Transverse colon (tissue), 4 donors: ENCODE data around the gene GALNT13. TPM values are rescaled to one million over a fixed set of nuclear protein-coding genes. Genes with fewer than 3 reads are reported as not detected.

Experiments
- DNase-seq: peaks from one replicate; pipeline ENCODE4 v3.0.0-alpha.2; 2019
- H3K27ac ChIP-seq, 4 donors: fragments of 200-600 bp; sonication (generic); 2 replicates each; pipeline ENCODE4 v1.5.1; 2016 to 2018; ENCODE audit warnings: inconsistent platforms in 4 of 4
- H3K27me3 ChIP-seq: fragments of 200-600 bp; sonication (generic); 2 replicates; pipeline ENCODE4 v1.5.1; 2017; ENCODE audit warnings: inconsistent platforms
- H3K36me3 ChIP-seq, 4 donors: fragments of 200-600 bp; sonication (generic); 2 replicates each; pipeline ENCODE4 v1.5.1; 2017 to 2019; ENCODE audit warnings: inconsistent platforms in 4 of 4
- H3K4me1 ChIP-seq, 4 donors: fragments of 200-600 bp; sonication (generic); 2 replicates each; pipeline ENCODE4 v1.5.1; 2017 to 2020; ENCODE audit warnings: inconsistent platforms in 4 of 4
- H3K4me3 ChIP-seq, 4 donors: fragments of 200-600 bp; sonication (generic); 1 replicate in 1 of 4; 2 replicates in 3 of 4; pipeline versions ENCODE4 v1.5.1 to v1.6.1; 2017 to 2019; ENCODE audit warnings: inconsistent platforms in 4 of 4
- H3K9me3 ChIP-seq, 2 donors: fragments of 200-600 bp; sonication (generic); 2 replicates each; pipeline ENCODE4 v1.5.1; 2017 to 2019; ENCODE audit warnings: inconsistent platforms in 2 of 2
- EP300 ChIP-seq: sonication (generic); formaldehyde crosslinking; IDR thresholded peaks from one replicate; pipeline ENCODE4 v1.6.1; 2017; ENCODE audit warnings: antibody characterized with exemption, low read depth
- POLR2A ChIP-seq: fragments of 450-650 bp; IDR thresholded peaks from one replicate; pipeline ENCODE4 v1.6.1; 2016; ENCODE audit warnings: antibody characterized with exemption, mild to moderate bottlenecking, moderate library complexity
- POLR2AphosphoS5 ChIP-seq, 3 donors: sonication (generic); formaldehyde crosslinking; IDR thresholded peaks; one replicate each; pipeline ENCODE4 v1.6.1; 2016; ENCODE audit warnings: antibody characterized with exemption in 3 of 3
- WGBS, 2 donors: methylation state at CpG; one replicate each; pipeline ENCODE4 v1.1.5; 2018; ENCODE audit warnings: low coverage in 1 of 2; 5-methylcytosine and 5-hydroxymethylcytosine counted together
- in situ Hi-C, 4 donors: fragments of 200-750 bp; cut with MboI; loops; one replicate each; pipeline versions ENCODE4 v1.15.0 to v1.15.1; 2017; ENCODE audit warnings: low sequenced_read_pairs in 3 of 4, low pct_ligation_motif_present in 1 of 4, low pct_unique_long_range_greater_than_20kb in 1 of 4
- intact Hi-C: fragments of 100-400 bp; cut with DNase I; formaldehyde crosslinking; loops from one replicate; pipeline ENCODE4 v1.15.1; 2023; ENCODE audit warnings: low total_unique reads
- total RNA-seq, 4 donors: library from RNA; depleted of rRNA; stranded (reverse); fragments of >200 nt; gene quantifications; one replicate each; pipeline ENCODE4 v1.1.0, GENCODE V29; 2016
- TF ChIP-seq, protein P1 (sequence below), 5 experiments: fragments of 200-600 bp in 3 of 5; fragments of 450-650 bp in 2 of 5; sonication (generic) in 3 of 5; IDR thresholded peaks; 1 replicate in 2 of 5; 2 replicates in 3 of 5; pipeline ENCODE4 v1.5.1; 2016 to 2017; ENCODE audit warnings: antibody characterized with exemption in 5 of 5, inconsistent platforms in 3 of 5, mild to moderate bottlenecking in 2 of 5, moderate library complexity in 1 of 5

GALNT13 gene
- total RNA-seq, 4 donors from 2014 or later = 0.41 to 0.95 TPM; not detected in 2

DNA sequence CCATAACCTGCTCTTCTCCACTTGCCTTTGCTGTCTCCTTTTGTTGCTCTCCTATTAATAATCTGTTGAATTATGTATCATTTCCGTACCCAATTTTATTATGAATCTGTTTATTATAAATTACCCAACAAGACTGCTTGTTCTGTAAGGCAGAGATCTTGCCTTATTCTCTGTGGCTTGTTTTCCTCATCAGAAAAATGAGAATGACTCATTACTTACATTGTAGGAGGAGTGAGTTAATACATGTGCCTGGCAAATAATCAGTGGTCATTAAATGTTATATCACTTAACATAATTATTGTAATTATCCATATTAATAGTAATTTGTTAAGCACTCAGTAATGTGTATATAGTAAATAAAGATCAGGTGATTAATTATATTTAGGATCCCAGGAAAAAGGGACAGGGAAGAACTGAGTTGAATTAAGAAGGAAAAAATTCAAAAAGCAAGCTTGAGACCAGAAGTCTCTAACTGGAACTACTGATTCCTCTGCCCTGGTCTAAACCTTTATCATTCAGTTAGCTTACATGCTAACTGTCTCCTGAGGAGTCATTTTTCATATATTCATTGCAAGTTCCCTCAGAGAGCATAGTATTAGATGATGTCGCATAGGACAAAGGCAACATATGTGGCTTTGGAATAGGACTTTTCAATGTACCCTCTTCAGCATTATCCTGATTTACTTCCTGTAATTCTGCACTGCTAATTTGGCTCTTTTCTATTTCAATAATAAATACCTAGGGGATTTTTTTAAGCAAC, 335.7 kb downstream of the GALNT13 start:
- Histone ChIP-seq H3K27me3 (no peaks in the 10 kb centered on the region), H3K36me3 (no peaks in the 10 kb centered on the region), H3K27ac (no peak overlapping the region), H3K4me1 (peaks cover 0 to 10% (median 2%) of the 10 kb centered on the region in 4 donors), H3K9me3 (no peaks in the 10 kb centered on the region), H3K4me3 (no peak overlapping the region)
- in situ Hi-C loops (no loop called here), intact Hi-C loops (no loop called here)
- no peak for TF ChIP-seq POLR2A
- DNase-seq = no peak
- 79 to 94% methylated on average over 2 of the region's 2 CpGs for WGBS, 2 donors

DNA sequence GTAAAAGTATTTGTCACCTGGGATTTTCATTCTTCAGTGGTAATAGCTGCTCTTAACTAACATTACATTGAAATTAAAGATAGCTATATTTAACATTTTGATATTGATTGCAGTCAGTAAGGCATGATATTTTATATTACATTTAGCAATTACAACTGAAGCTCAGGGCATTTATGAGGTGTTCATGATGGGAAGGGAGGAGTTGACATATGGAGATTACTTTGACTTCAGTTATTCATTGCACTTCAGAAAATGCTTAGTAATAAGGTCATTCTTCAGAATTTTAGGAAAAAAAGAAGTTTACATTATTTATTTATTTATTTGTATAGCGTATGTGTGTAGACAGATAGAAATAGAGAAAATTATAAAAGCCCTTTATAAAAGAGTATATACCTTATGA, 352.0 kb downstream of the GALNT13 start:
- no peaks in the 10 kb centered on the region for H3K36me3 ChIP-seq
- intact Hi-C loops = no loop called here
- in situ Hi-C loops = no loop called here
- DNase-seq = no peak
- H3K27me3 ChIP-seq = no peaks in the 10 kb centered on the region
- no peak for TF ChIP-seq POLR2A
- TF ChIP-seq POLR2AphosphoS5 (IDR thresholded peaks at IDR 0.05) = no peak
- no peak for TF ChIP-seq EP300
- TF ChIP-seq, protein P1, sequence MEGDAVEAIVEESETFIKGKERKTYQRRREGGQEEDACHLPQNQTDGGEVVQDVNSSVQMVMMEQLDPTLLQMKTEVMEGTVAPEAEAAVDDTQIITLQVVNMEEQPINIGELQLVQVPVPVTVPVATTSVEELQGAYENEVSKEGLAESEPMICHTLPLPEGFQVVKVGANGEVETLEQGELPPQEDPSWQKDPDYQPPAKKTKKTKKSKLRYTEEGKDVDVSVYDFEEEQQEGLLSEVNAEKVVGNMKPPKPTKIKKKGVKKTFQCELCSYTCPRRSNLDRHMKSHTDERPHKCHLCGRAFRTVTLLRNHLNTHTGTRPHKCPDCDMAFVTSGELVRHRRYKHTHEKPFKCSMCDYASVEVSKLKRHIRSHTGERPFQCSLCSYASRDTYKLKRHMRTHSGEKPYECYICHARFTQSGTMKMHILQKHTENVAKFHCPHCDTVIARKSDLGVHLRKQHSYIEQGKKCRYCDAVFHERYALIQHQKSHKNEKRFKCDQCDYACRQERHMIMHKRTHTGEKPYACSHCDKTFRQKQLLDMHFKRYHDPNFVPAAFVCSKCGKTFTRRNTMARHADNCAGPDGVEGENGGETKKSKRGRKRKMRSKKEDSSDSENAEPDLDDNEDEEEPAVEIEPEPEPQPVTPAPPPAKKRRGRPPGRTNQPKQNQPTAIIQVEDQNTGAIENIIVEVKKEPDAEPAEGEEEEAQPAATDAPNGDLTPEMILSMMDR (IDR thresholded peaks at IDR 0.05) = no peak
- H3K4me1 ChIP-seq = no peaks in the 10 kb centered on the region
- H3K27ac ChIP-seq = no peak overlapping the region
- WGBS, 2 donors = 93 to 94% methylated on average over 1 of the region's 1 CpG
- no peaks in the 10 kb centered on the region for H3K9me3 ChIP-seq
- H3K4me3 ChIP-seq = no peak overlapping the region

DNA sequence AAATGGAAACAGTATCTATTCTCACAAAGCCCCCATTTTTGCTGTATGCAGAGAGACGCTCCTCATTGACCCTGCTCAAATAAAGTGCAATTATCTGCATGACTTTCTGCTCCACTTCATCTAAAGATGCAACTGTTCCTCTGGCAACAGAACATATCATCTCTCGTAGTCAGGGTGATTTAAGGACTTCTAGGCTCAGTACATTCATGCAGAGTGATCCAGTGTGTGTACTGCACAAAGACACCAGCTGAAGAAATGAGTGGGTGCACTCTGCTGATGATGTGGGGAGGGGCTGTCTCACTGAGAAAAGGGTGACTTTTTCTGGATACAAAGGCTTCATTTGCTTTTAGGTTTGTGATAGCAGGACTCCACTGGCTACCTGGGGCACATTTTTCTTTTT, 355.2 kb downstream of the GALNT13 start:
- Histone ChIP-seq H3K27me3 (no peaks in the 10 kb centered on the region), H3K9me3 (no peaks in the 10 kb centered on the region), H3K36me3 (no peaks in the 10 kb centered on the region), H3K27ac (no peak overlapping the region), H3K4me3 (no peak overlapping the region), H3K4me1 (peaks cover 0 to 21% (median 8%) of the 10 kb centered on the region in 4 donors)
- WGBS, 2 donors = 51 to 57% methylated on average over 2 of the region's 2 CpGs
- in situ Hi-C loops = no loop called here
- intact Hi-C loops = no loop called here
- DNase-seq = no peak
- no peak for TF ChIP-seq POLR2A
- TF ChIP-seq EP300 = no peak
- no peak for TF ChIP-seq POLR2AphosphoS5 (IDR thresholded peaks at IDR 0.05)
- TF ChIP-seq, protein P1 (IDR thresholded peaks at IDR 0.05) = no peak

DNA sequence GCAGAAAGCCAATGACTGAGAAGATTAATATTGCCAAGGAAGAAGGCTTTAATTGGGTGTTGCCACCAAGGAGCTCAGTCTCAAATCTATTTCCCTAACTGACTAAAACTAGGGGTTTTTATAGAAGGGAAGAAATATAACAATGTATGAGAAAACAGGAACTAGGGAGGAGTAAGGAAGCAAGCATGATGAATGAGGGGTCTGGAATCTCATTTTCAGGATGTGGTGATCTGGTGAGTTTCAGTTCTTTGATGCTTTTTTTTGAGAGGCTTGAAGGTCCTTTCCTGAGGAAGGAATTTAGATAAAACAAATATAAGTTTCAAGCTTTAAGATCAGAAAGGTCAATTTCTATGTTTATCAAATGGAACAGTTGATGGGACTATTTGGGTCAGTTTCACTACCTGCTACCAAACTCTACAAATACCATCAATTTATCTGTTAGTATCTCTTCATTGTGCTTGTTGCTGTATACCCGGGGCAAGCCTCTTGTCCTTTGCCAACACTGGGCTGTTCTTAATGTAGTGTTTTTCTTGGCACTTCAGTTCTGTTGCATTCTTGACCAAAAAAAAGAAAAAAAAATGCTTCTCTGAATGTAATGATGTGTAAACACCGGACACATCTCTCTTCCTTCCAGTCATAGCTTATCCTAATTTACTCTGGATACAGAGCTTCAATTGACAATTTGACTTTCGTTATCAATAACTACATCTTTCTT, 357.0 kb downstream of the GALNT13 start:
- Histone ChIP-seq H3K36me3 (no peaks in the 10 kb centered on the region), H3K27me3 (no peaks in the 10 kb centered on the region), H3K4me3 (no peak overlapping the region), H3K27ac (no peak overlapping the region), H3K4me1 (peaks cover 0 to 21% (median 10%) of the 10 kb centered on the region in 4 donors), H3K9me3 (no peaks in the 10 kb centered on the region)
- intact Hi-C loops (no loop called here), in situ Hi-C loops (no loop called here)
- TF ChIP-seq, protein P1 (IDR thresholded peaks at IDR 0.05) = no peak
- TF ChIP-seq POLR2A (no peak), EP300 (no peak), POLR2AphosphoS5 (IDR thresholded peaks at IDR 0.05) (no peak)
- 76 to 78% methylated on average over 3 of the region's 3 CpGs for WGBS, 2 donors
- no peak for DNase-seq
